Measurements from ENCODE around the gene POLN. TPM values are rescaled to one million over a fixed set of nuclear protein-coding genes. Genes with fewer than 3 reads are reported as not detected.
"Not testable (repeated sequence)": the region's sequence is repeated elsewhere in the genome, so short reads cannot be mapped to it uniquely, and the experiment has no call there.

The POLN gene
- total and polyA plus RNA-seq, 2 donors from 2014 or later: 1.3 to 3.8 TPM

GRCh38 chr4:2165391-2165790, 76.5 kb downstream of the POLN start:
- FAIRE-seq (no peak), DNase-seq (no peak)
- Histone ChIP-seq H3K4me1 (ENCODE audit: control insufficient read depth in 2 of 3, insufficient read depth in 2 of 3, low read depth in 1 of 3, low read length in 3 of 3) (no peaks in the 10 kb centered on the region), H3K27ac (ENCODE audit: low read depth in 2 of 2, low read length in 2 of 2) (no peak overlapping the region), H3K4me3 (ENCODE audit: low read length in 3 of 3) (no peak overlapping the region), H3K9ac (ENCODE audit: low read length in 3 of 3) (no peak overlapping the region), H3K9me3 (ENCODE audit: control insufficient read depth in 2 of 3, insufficient read depth in 1 of 3, low read length in 3 of 3) (no peaks in the 10 kb centered on the region), H3K27me3 (ENCODE audit: control insufficient read depth, insufficient read depth, low read length) (no peaks in the 10 kb centered on the region), H3K36me3 (ENCODE audit: control insufficient read depth in 2 of 3, insufficient read depth in 3 of 3, low read length in 3 of 3) (no peaks in the 10 kb centered on the region)
- TF ChIP-seq, protein P1, sequence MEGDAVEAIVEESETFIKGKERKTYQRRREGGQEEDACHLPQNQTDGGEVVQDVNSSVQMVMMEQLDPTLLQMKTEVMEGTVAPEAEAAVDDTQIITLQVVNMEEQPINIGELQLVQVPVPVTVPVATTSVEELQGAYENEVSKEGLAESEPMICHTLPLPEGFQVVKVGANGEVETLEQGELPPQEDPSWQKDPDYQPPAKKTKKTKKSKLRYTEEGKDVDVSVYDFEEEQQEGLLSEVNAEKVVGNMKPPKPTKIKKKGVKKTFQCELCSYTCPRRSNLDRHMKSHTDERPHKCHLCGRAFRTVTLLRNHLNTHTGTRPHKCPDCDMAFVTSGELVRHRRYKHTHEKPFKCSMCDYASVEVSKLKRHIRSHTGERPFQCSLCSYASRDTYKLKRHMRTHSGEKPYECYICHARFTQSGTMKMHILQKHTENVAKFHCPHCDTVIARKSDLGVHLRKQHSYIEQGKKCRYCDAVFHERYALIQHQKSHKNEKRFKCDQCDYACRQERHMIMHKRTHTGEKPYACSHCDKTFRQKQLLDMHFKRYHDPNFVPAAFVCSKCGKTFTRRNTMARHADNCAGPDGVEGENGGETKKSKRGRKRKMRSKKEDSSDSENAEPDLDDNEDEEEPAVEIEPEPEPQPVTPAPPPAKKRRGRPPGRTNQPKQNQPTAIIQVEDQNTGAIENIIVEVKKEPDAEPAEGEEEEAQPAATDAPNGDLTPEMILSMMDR (IDR thresholded peaks at IDR 0.05; ENCODE audit: borderline replicate concordance, extremely low read depth, insufficient read depth): no peak
- intact Hi-C loops (cut with DNase I): no loop called here

- H3K9me3 ChIP-seq (ENCODE audit: control insufficient read depth in 2 of 3, insufficient read depth in 1 of 3, low read length in 3 of 3): no peaks in the 10 kb centered on the region
- H3K27me3 ChIP-seq (ENCODE audit: control insufficient read depth, insufficient read depth, low read length): no peaks in the 10 kb centered on the region
- intact Hi-C loops (cut with DNase I): no loop called here
- TF ChIP-seq, protein P1 (IDR thresholded peaks at IDR 0.05; ENCODE audit: borderline replicate concordance, extremely low read depth, insufficient read depth): no peak
- H3K4me3 ChIP-seq (ENCODE audit: low read length in 3 of 3): no peak overlapping the region
- no peak for FAIRE-seq
- no peaks in the 10 kb centered on the region for H3K36me3 ChIP-seq (ENCODE audit: control insufficient read depth in 2 of 3, insufficient read depth in 3 of 3, low read length in 3 of 3)
- no peak for DNase-seq
- no peaks in the 10 kb centered on the region for H3K4me1 ChIP-seq (ENCODE audit: control insufficient read depth in 2 of 3, insufficient read depth in 2 of 3, low read depth in 1 of 3, low read length in 3 of 3)
- H3K27ac ChIP-seq (ENCODE audit: low read depth in 2 of 2, low read length in 2 of 2): no peak overlapping the region
- no peak overlapping the region for H3K9ac ChIP-seq (ENCODE audit: low read length in 3 of 3)
Observed at GRCh38 chr4:2163311-2163821, 78.6 kb downstream of the POLN start.

GRCh38 chr4:2161092-2161703, 80.7 kb downstream of the POLN start:
- H3K9me3 ChIP-seq (ENCODE audit: control insufficient read depth in 2 of 3, insufficient read depth in 1 of 3, low read length in 3 of 3); H3K9ac ChIP-seq (ENCODE audit: low read length in 3 of 3); FAIRE-seq; H3K27me3 ChIP-seq (ENCODE audit: control insufficient read depth, insufficient read depth, low read length); DNase-seq; H3K4me3 ChIP-seq (ENCODE audit: low read length in 3 of 3); H3K4me1 ChIP-seq (ENCODE audit: control insufficient read depth in 2 of 3, insufficient read depth in 2 of 3, low read depth in 1 of 3, low read length in 3 of 3); H3K36me3 ChIP-seq (ENCODE audit: control insufficient read depth in 2 of 3, insufficient read depth in 3 of 3, low read length in 3 of 3); intact Hi-C loops (cut with DNase I); H3K27ac ChIP-seq (ENCODE audit: low read depth in 2 of 2, low read length in 2 of 2): not testable (repeated sequence)

DNA sequence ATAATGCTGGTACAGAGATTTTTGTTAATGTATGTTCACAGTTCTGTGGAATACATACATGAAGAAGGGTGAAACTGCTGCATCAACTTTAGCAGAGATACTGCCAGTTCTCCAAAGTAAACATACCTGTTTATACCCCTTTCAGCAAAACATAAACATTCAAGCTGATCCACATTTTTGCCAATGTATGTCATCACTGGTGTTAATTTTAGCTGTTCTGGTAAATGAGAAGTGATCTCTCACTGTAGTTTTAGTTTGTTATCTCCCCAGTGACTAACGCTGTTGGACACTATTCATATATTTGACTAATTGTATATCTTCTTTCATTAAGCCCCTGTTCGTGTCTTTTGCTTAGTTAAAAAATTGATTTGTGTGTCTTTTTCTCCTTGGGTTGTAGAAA, 82.0 kb downstream of the POLN start:
- no peak for FAIRE-seq
- Histone ChIP-seq H3K9me3 (ENCODE audit: control insufficient read depth in 2 of 3, insufficient read depth in 1 of 3, low read length in 3 of 3) (no peaks in the 10 kb centered on the region), H3K27ac (ENCODE audit: low read depth in 2 of 2, low read length in 2 of 2) (no peak overlapping the region), H3K36me3 (ENCODE audit: control insufficient read depth in 2 of 3, insufficient read depth in 3 of 3, low read length in 3 of 3) (no peaks in the 10 kb centered on the region), H3K9ac (ENCODE audit: low read length in 3 of 3) (no peak overlapping the region), H3K4me1 (ENCODE audit: control insufficient read depth in 2 of 3, insufficient read depth in 2 of 3, low read depth in 1 of 3, low read length in 3 of 3) (no peaks in the 10 kb centered on the region), H3K4me3 (ENCODE audit: low read length in 3 of 3) (no peak overlapping the region), H3K27me3 (ENCODE audit: control insufficient read depth, insufficient read depth, low read length) (no peaks in the 10 kb centered on the region)
- TF ChIP-seq, protein P1 (IDR thresholded peaks at IDR 0.05; ENCODE audit: borderline replicate concordance, extremely low read depth, insufficient read depth): no peak
- no peak for DNase-seq
- intact Hi-C loops (cut with DNase I): no loop called here
